Measurements from ENCODE around the gene ACOT8. TPM values are rescaled to one million over a fixed set of nuclear protein-coding genes. Genes with fewer than 3 reads are reported as not detected.

Gene ACOT8
- total RNA-seq, 4 donors from 2014 or later = 32.3 to 66.2 (median 41.4) TPM

DNA sequence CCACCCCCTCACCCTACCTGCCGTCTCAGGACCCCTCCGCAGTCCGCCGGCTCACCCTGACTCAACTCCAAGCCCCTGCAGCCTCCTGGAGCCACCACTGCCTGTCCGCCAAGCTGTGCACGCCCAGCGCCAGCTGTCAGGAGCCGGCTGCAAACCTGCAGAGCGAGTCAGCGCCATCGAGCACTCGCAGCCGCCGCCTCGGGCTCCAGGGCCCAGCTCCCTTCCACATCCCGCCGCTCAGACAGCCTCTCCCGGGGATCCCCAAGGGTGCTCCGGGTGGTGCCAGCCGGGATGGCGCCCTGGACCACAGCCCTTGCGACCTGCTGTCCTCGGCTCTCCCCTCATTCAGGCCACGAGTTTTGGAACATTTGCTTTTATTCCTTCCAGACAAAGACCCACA lies 34.3 kb downstream of the ACOT8 start:
- intact Hi-C loops (cut with DNase I; ENCODE audit: low total_unique reads) (no loop called here), in situ Hi-C loops (cut with MboI; ENCODE audit: low sequenced_read_pairs in 4 of 4) (loop anchor here in 3 of 4 donors (10.0 to 25.0 kb wide), 3 partner anchors 122 to 264 kb away; partner anchors contain the start of genes NCOA5 (in 3 of the 3) and ZNF335 (in 1 of the 3))
- no peak for TF ChIP-seq POLR2A (IDR thresholded peaks at IDR 0.05)
- TF ChIP-seq, protein P1, sequence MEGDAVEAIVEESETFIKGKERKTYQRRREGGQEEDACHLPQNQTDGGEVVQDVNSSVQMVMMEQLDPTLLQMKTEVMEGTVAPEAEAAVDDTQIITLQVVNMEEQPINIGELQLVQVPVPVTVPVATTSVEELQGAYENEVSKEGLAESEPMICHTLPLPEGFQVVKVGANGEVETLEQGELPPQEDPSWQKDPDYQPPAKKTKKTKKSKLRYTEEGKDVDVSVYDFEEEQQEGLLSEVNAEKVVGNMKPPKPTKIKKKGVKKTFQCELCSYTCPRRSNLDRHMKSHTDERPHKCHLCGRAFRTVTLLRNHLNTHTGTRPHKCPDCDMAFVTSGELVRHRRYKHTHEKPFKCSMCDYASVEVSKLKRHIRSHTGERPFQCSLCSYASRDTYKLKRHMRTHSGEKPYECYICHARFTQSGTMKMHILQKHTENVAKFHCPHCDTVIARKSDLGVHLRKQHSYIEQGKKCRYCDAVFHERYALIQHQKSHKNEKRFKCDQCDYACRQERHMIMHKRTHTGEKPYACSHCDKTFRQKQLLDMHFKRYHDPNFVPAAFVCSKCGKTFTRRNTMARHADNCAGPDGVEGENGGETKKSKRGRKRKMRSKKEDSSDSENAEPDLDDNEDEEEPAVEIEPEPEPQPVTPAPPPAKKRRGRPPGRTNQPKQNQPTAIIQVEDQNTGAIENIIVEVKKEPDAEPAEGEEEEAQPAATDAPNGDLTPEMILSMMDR (IDR thresholded peaks at IDR 0.05 in 4 of 5, conservative IDR thresholded peaks at IDR 0.05 in 1 of 5) = no peak
- H3K36me3 ChIP-seq = peaks cover 0 to 5% of the 10 kb centered on the region in 2 donors
- DNase-seq = no peak
- H3K27me3 ChIP-seq = no peaks in the 10 kb centered on the region
- ATAC-seq = no peak
- H3K4me1 ChIP-seq = peaks cover 42 to 52% of the 10 kb centered on the region in 2 donors
- no peaks in the 10 kb centered on the region for H3K9me3 ChIP-seq
- H3K4me3 ChIP-seq = peak overlapping the region in 2 of 4 donors; percentile 50 to 63
- H3K27ac ChIP-seq = peak overlapping the region; percentile 95 to 97 (median 96)

DNA sequence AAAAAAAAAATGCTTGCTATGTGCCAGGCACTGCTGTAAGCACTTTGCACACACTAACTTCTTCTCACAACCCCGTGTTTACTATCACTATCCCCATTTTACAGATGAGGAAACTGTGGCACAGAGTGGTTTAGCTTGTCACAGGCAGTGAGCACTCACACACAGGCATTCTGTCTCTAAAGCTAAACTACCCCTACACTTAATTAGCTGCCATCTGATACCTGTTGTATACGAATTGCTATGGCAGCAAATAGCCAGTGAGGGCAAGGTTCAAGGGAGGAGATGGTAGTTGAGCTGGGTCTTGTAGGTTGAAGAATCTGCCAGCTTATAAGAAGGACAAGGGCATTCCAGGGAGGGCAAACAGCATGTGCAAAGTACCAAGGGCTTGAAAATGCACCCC lies 35.2 kb downstream of the ACOT8 start:
- TF ChIP-seq, protein P1 (IDR thresholded peaks at IDR 0.05 in 4 of 5, conservative IDR thresholded peaks at IDR 0.05 in 1 of 5) = no peak
- TF ChIP-seq POLR2A (IDR thresholded peaks at IDR 0.05) = no peak
- intact Hi-C loops (cut with DNase I; ENCODE audit: low total_unique reads) = no loop called here
- Histone ChIP-seq H3K27me3 (no peaks in the 10 kb centered on the region), H3K27ac (peak overlapping the region; percentile 95 to 97 (median 96)), H3K4me1 (peaks cover 33 to 44% of the 10 kb centered on the region in 2 donors), H3K4me3 (no peak overlapping the region), H3K9me3 (no peaks in the 10 kb centered on the region), H3K36me3 (peaks cover 0 to 5% of the 10 kb centered on the region in 2 donors)
- in situ Hi-C loops (cut with MboI; ENCODE audit: low sequenced_read_pairs in 4 of 4) = loop anchor here in 3 of 4 donors (10.0 to 25.0 kb wide), 3 partner anchors 123 to 265 kb away; partner anchors contain the start of genes NCOA5 (in 3 of the 3) and ZNF335 (in 1 of the 3)
- ATAC-seq (no peak), DNase-seq (no peak)

DNA sequence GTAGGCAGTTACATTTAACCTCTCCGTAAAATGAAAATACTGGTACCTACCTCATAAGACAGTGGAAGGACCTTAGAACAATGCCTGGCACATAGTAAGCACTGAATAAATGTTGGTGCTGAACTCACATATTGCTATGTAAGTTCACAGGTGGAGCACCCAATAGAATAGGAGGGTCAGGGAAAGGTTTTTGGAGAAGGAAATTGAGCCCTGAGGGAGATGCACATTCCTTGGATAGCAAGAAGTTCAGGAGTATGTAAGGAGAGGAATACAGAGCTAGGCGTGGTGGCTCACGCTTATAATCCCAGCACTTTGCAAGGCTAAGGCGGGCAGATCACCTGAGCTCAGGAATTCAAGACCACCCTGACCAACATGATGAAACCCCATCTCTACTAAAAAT lies 37.7 kb downstream of the ACOT8 start:
- DNase-seq (no peak), ATAC-seq (no peak)
- H3K4me1 ChIP-seq = peaks cover 19 to 23% of the 10 kb centered on the region in 2 donors
- H3K27ac ChIP-seq = peak overlapping the region; percentile 53 to 97 (median 96)
- in situ Hi-C loops (cut with MboI; ENCODE audit: low sequenced_read_pairs in 4 of 4) (loop anchor here in 3 of 4 donors (25.0 kb wide), 2 partner anchors 143 to 268 kb away; partner anchors contain the start of genes NCOA5 (in 3 of the 3) and ZNF335 (in 1 of the 3)), intact Hi-C loops (cut with DNase I; ENCODE audit: low total_unique reads) (no loop called here)
- peaks cover 0 to 5% of the 10 kb centered on the region in 2 donors for H3K36me3 ChIP-seq
- H3K9me3 ChIP-seq = no peaks in the 10 kb centered on the region
- H3K27me3 ChIP-seq = no peaks in the 10 kb centered on the region
- H3K4me3 ChIP-seq = no peak overlapping the region
- TF ChIP-seq POLR2A (IDR thresholded peaks at IDR 0.05) = no peak
- TF ChIP-seq, protein P1 (IDR thresholded peaks at IDR 0.05 in 4 of 5, conservative IDR thresholded peaks at IDR 0.05 in 1 of 5) = no peak

DNA sequence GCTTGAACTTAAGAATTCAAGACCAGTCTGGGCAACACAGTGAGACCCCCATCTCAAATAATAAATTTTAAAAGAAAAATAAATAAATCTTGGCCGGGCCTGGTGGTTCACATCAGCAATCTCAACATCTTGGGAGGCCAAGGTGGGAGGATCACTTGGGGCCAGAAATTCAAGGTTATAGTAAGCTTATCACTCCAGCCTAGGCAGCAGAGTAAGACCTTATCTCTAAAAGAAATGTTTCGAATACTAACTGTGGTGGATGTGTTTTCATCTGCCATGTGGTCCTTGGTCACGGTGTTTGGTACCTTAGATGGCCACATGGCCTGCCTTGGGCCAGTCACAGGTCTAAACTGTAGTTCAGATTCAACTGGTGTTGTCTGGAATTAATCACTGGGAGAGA lies 39.0 kb downstream of the ACOT8 start:
- Histone ChIP-seq H3K27ac (peak overlapping the region; percentile 50 to 97 (median 70)), H3K4me1 (peaks cover 7 to 11% of the 10 kb centered on the region in 2 donors), H3K9me3 (no peaks in the 10 kb centered on the region), H3K27me3 (no peaks in the 10 kb centered on the region), H3K4me3 (no peak overlapping the region), H3K36me3 (no peaks in the 10 kb centered on the region)
- no peak for TF ChIP-seq POLR2A (IDR thresholded peaks at IDR 0.05)
- TF ChIP-seq, protein P1 (IDR thresholded peaks at IDR 0.05 in 4 of 5, conservative IDR thresholded peaks at IDR 0.05 in 1 of 5) = no peak
- ATAC-seq (no peak), DNase-seq (no peak)
- in situ Hi-C loops (cut with MboI; ENCODE audit: low sequenced_read_pairs in 4 of 4) (loop anchor here in 3 of 4 donors (25.0 kb wide), 2 partner anchors 144 to 269 kb away; partner anchors contain the start of genes NCOA5 (in 3 of the 3) and ZNF335 (in 1 of the 3)), intact Hi-C loops (cut with DNase I; ENCODE audit: low total_unique reads) (no loop called here)
